CD4-positive, CD25-positive, alpha-beta regulatory T cell (primary cell): ENCODE measurements around the gene NOTCH3. TPM values are rescaled to one million over a fixed set of nuclear protein-coding genes. Genes with fewer than 3 reads are reported as not detected.

ENCODE experiments used
- ATAC-seq, 2 donors: fragments of 150-1000 bp; cut with Tn5 transposase; one replicate each; pipeline ENCODE4 v1.10.0; 2021; ENCODE audit warnings: low read depth in 2 of 2, moderate number of reproducible peaks in 2 of 2, moderate library complexity in 1 of 2
- DNase-seq, 3 donors: peaks; one replicate each; pipeline versions ENCODE4 v3.0.0 to v3.0.0-alpha.2; 2012 to 2022; ENCODE audit warnings: mixed read lengths in 1 of 3
- H3K27ac ChIP-seq: one replicate; pipeline ENCODE4 v1.7.0; 2013; ENCODE audit warnings: mild to moderate bottlenecking, low read length; ENCODE audit not compliant: insufficient read depth, poor library complexity, severe bottlenecking
- H3K27me3 ChIP-seq: one replicate; pipeline ENCODE4 v1.7.0; 2013; ENCODE audit warnings: low read length; ENCODE audit not compliant: control insufficient read depth, insufficient read depth
- H3K36me3 ChIP-seq: one replicate; pipeline ENCODE4 v1.7.0; 2013; ENCODE audit warnings: mild to moderate bottlenecking, low read length, moderate library complexity; ENCODE audit not compliant: control insufficient read depth, insufficient read depth
- H3K4me1 ChIP-seq: 2 replicates; pipeline ENCODE4 v1.7.0; 2013; ENCODE audit warnings: mild to moderate bottlenecking, low read length; ENCODE audit not compliant: insufficient read depth, control insufficient read depth, poor library complexity, severe bottlenecking
- H3K4me3 ChIP-seq: one replicate; pipeline ENCODE4 v1.7.0; 2013; ENCODE audit warnings: low read depth, mild to moderate bottlenecking, low read length, moderate library complexity
- H3K9me3 ChIP-seq, 2 experiments: 1 replicate in 1 of 2; 2 replicates in 1 of 2; pipeline ENCODE4 v1.7.0; 2013; ENCODE audit warnings: low read length in 2 of 2, mild to moderate bottlenecking in 1 of 2, moderate library complexity in 1 of 2; ENCODE audit not compliant: control insufficient read depth in 2 of 2
- H3K27ac Mint-ChIP-seq, 3 donors: one replicate each; pipeline ENCODE4 v1.8.0; 2020 to 2022; ENCODE audit warnings: mild to moderate bottlenecking in 3 of 3, mixed read lengths in 3 of 3, moderate library complexity in 2 of 3
- H3K27me3 Mint-ChIP-seq: one replicate; pipeline ENCODE4 v1.8.0; 2022; ENCODE audit warnings: mild to moderate bottlenecking, mixed read lengths
- H3K36me3 Mint-ChIP-seq: one replicate; pipeline ENCODE4 v1.8.0; 2020; ENCODE audit warnings: mixed read lengths
- H3K4me1 Mint-ChIP-seq, 4 donors: one replicate each; pipeline ENCODE4 v1.8.0; 2020 to 2022; ENCODE audit warnings: mixed read lengths in 4 of 4, mild to moderate bottlenecking in 1 of 4
- H3K4me3 Mint-ChIP-seq, 4 donors: one replicate each; pipeline ENCODE4 v1.8.0; 2020 to 2022; ENCODE audit warnings: mild to moderate bottlenecking in 4 of 4, mixed read lengths in 4 of 4, moderate library complexity in 3 of 4
- H3K9me3 Mint-ChIP-seq, 7 donors: one replicate each; pipeline ENCODE4 v1.8.0; 2020 to 2022; ENCODE audit warnings: mixed read lengths in 7 of 7, mild to moderate bottlenecking in 3 of 7, moderate library complexity in 2 of 7
- polyA plus RNA-seq, 4 donors: library from polyadenylated mRNA; unstranded; fragments of 300-500 nt; fragmentation: Illumina TruSeq; gene quantifications; one replicate each; pipeline ENCODE4 v1.2.3, GENCODE V29; 2021
- total RNA-seq: library from RNA; stranded (reverse); gene quantifications from one replicate; pipeline ENCODE4 v1.2.3, GENCODE V29; 2022

The NOTCH3 gene
- total and polyA plus RNA-seq, 5 donors from 2014 or later: not detected

GRCh38 chr19:15114153-15114540, 86.6 kb downstream of the NOTCH3 start:
- Mint-ChIP-seq H3K27ac (no peak overlapping the region), H3K4me3 (no peak overlapping the region), H3K36me3 (peaks cover 24% of the 10 kb centered on the region), H3K9me3 (no peaks in the 10 kb centered on the region), H3K4me1 (no peaks in the 10 kb centered on the region), H3K27me3 (no peaks in the 10 kb centered on the region)
- Histone ChIP-seq H3K4me1 (no peaks in the 10 kb centered on the region), H3K27ac (no peak overlapping the region), H3K27me3 (no peaks in the 10 kb centered on the region), H3K4me3 (no peak overlapping the region), H3K9me3 (no peaks in the 10 kb centered on the region), H3K36me3 (peaks cover 30% of the 10 kb centered on the region)
- ATAC-seq (no peak), DNase-seq (no peak)

DNA sequence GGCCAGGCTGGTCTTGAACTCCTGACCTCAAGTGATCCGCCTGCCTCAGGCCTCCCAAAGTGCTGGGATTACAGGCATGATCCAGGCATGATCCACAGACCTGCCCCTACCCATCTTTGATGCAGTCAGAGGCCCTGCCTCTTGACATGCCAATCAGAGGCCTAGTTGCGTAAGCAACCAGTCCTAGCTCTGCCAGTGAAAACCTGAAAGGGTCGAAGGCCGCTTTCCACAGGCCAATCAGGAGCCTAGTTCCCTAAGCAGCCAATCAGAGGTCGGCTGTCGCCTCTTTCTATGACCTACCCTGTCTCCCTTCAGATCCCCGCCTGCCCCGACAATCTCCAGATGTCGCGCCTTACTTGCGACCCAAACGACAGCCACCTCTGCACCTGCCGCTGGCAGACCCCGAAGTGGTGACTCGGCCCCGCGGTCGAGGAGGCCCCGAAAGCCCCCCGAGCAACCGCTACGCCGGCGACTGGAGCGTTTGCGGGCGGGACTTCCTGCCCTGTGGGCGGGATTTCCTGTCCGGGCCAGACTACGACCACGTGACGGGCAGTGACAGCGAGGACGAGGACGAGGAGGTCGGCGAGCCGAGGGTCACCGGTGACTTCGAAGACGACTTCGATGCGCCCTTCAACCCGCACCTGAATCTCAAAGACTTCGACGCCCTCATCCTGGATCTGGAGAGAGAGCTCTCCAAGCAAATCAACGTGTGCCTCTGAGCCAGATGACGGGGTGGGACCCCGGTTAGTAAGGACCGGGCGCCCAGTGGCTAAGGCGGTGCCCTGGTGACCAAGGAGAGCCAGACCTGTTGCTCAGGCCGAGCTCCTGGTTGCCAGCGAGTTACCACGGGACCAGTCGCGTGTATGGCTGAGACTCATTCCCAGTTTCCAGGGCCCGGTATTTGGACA, 87.3 kb downstream of the NOTCH3 start:
- DNase-seq: no peak
- Histone ChIP-seq H3K36me3 (peaks cover 24% of the 10 kb centered on the region), H3K4me1 (no peaks in the 10 kb centered on the region), H3K27me3 (no peaks in the 10 kb centered on the region), H3K27ac (no peak overlapping the region), H3K9me3 (no peaks in the 10 kb centered on the region), H3K4me3 (no peak overlapping the region)
- H3K4me1 Mint-ChIP-seq: peaks cover 0 to under 1% (median 0%) of the 10 kb centered on the region in 4 donors
- H3K27ac Mint-ChIP-seq: no peak overlapping the region
- H3K9me3 Mint-ChIP-seq: no peaks in the 10 kb centered on the region
- peaks cover 18% of the 10 kb centered on the region for H3K36me3 Mint-ChIP-seq
- no peak overlapping the region for H3K4me3 Mint-ChIP-seq
- peaks cover 2% of the 10 kb centered on the region for H3K27me3 Mint-ChIP-seq
- ATAC-seq: no peak

- no peak for ATAC-seq
- DNase-seq: no peak
- H3K4me3 Mint-ChIP-seq: no peak overlapping the region
- H3K4me1 ChIP-seq: peaks cover 6% of the 10 kb centered on the region
- H3K27ac Mint-ChIP-seq: peak overlapping the region in 2 of 3 donors; percentile 48 to 57
- H3K36me3 Mint-ChIP-seq: peaks cover 8% of the 10 kb centered on the region
- peaks cover 0 to 4% (median 0%) of the 10 kb centered on the region in 7 donors for H3K9me3 Mint-ChIP-seq
- peaks cover 0 to 8% (median 3%) of the 10 kb centered on the region in 4 donors for H3K4me1 Mint-ChIP-seq
- H3K36me3 ChIP-seq: peaks cover 12% of the 10 kb centered on the region
- H3K4me3 ChIP-seq: no peak overlapping the region
- no peaks in the 10 kb centered on the region for H3K9me3 ChIP-seq
- peaks cover 9% of the 10 kb centered on the region for H3K27me3 Mint-ChIP-seq
- no peak overlapping the region for H3K27ac ChIP-seq
- H3K27me3 ChIP-seq: no peaks in the 10 kb centered on the region
Measured at GRCh38 chr19:15112385-15112784, 88.4 kb downstream of the NOTCH3 start.

GRCh38 chr19:15111758-15112157, 89.0 kb downstream of the NOTCH3 start:
- no peak overlapping the region for H3K4me3 ChIP-seq
- no peak overlapping the region for H3K27ac ChIP-seq
- DNase-seq: no peak
- Mint-ChIP-seq H3K36me3 (peaks cover 4% of the 10 kb centered on the region), H3K4me1 (peaks cover 0 to 11% (median 3%) of the 10 kb centered on the region in 4 donors), H3K9me3 (peaks cover 0 to 4% (median 0%) of the 10 kb centered on the region in 7 donors), H3K27me3 (peaks cover 12% of the 10 kb centered on the region), H3K27ac (no peak overlapping the region), H3K4me3 (no peak overlapping the region)
- H3K27me3 ChIP-seq: peaks cover 3% of the 10 kb centered on the region
- ATAC-seq: no peak
- peaks cover 9% of the 10 kb centered on the region for H3K36me3 ChIP-seq
- H3K4me1 ChIP-seq: peaks cover 6% of the 10 kb centered on the region
- no peaks in the 10 kb centered on the region for H3K9me3 ChIP-seq

DNA sequence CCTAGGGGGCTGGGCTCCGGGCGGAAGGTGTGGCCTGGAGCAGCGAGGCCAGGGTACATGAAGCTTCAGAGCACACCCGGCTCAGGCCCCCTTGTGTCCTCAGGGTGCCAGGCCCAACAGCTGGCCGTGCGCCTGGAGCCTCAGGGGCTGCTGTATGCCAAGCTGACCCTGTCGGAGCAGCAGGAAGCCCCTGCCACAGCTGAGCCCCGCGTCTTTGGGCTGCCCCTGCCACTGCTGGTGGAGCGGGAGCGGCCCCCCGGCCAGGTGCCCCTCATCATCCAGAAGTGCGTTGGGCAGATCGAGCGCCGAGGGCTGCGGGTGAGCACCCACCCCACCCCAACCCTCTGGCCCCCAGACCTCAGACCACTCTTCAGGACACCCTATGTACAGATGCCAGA, 90.4 kb downstream of the NOTCH3 start:
- Histone ChIP-seq H3K27ac (no peak overlapping the region), H3K4me3 (no peak overlapping the region), H3K36me3 (peaks cover 1% of the 10 kb centered on the region), H3K4me1 (peaks cover 6% of the 10 kb centered on the region), H3K27me3 (peaks cover 9% of the 10 kb centered on the region), H3K9me3 (no peaks in the 10 kb centered on the region)
- Mint-ChIP-seq H3K27ac (no peak overlapping the region), H3K36me3 (no peaks in the 10 kb centered on the region), H3K9me3 (peaks cover 0 to 4% (median 0%) of the 10 kb centered on the region in 7 donors), H3K4me1 (peaks cover 0 to 17% (median 3%) of the 10 kb centered on the region in 4 donors), H3K4me3 (no peak overlapping the region), H3K27me3 (peaks cover 22% of the 10 kb centered on the region)
- DNase-seq: no peak
- no peak for ATAC-seq

GRCh38 chr19:15109768-15110417, 90.9 kb downstream of the NOTCH3 start:
- H3K36me3 ChIP-seq: no peaks in the 10 kb centered on the region
- no peak for ATAC-seq
- no peaks in the 10 kb centered on the region for H3K9me3 ChIP-seq
- H3K9me3 Mint-ChIP-seq: peaks cover 0 to 4% (median 2%) of the 10 kb centered on the region in 7 donors
- DNase-seq: no peak
- H3K27me3 ChIP-seq: peaks cover 9% of the 10 kb centered on the region
- no peaks in the 10 kb centered on the region for H3K36me3 Mint-ChIP-seq
- H3K4me3 ChIP-seq: no peak overlapping the region
- H3K4me1 ChIP-seq: peaks cover 6% of the 10 kb centered on the region
- H3K27ac ChIP-seq: no peak overlapping the region
- H3K27ac Mint-ChIP-seq: no peak overlapping the region
- H3K4me1 Mint-ChIP-seq: peaks cover 0 to 18% (median 3%) of the 10 kb centered on the region in 4 donors
- H3K4me3 Mint-ChIP-seq: no peak overlapping the region
- H3K27me3 Mint-ChIP-seq: peaks cover 24% of the 10 kb centered on the region
